ENCODE data around the gene GPR37.

Gene GPR37

GRCh38 chr7:124792002-124792401 is 26.4 kb upstream of the GPR37 start:
- no peak overlapping the region for H3K27ac Mint-ChIP-seq
- TF ChIP-seq, protein P1, sequence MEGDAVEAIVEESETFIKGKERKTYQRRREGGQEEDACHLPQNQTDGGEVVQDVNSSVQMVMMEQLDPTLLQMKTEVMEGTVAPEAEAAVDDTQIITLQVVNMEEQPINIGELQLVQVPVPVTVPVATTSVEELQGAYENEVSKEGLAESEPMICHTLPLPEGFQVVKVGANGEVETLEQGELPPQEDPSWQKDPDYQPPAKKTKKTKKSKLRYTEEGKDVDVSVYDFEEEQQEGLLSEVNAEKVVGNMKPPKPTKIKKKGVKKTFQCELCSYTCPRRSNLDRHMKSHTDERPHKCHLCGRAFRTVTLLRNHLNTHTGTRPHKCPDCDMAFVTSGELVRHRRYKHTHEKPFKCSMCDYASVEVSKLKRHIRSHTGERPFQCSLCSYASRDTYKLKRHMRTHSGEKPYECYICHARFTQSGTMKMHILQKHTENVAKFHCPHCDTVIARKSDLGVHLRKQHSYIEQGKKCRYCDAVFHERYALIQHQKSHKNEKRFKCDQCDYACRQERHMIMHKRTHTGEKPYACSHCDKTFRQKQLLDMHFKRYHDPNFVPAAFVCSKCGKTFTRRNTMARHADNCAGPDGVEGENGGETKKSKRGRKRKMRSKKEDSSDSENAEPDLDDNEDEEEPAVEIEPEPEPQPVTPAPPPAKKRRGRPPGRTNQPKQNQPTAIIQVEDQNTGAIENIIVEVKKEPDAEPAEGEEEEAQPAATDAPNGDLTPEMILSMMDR (IDR thresholded peaks at IDR 0.05), result no peak
- DNase-seq, result no peak
- H3K9me3 Mint-ChIP-seq, result peaks cover 8% of the 10 kb centered on the region
- no peak overlapping the region for H3K4me3 Mint-ChIP-seq
- no peaks in the 10 kb centered on the region for H3K4me1 Mint-ChIP-seq
- peaks cover 5% of the 10 kb centered on the region for H3K27me3 Mint-ChIP-seq (ENCODE audit: low read depth, poor library complexity)
- no peaks in the 10 kb centered on the region for H3K36me3 Mint-ChIP-seq (ENCODE audit: low read depth)

- no peaks in the 10 kb centered on the region for H3K4me1 Mint-ChIP-seq
- peaks cover 6% of the 10 kb centered on the region for H3K9me3 Mint-ChIP-seq
- TF ChIP-seq, protein P1 (IDR thresholded peaks at IDR 0.05), result no peak
- H3K27ac Mint-ChIP-seq, result no peak overlapping the region
- H3K36me3 Mint-ChIP-seq (ENCODE audit: low read depth), result no peaks in the 10 kb centered on the region
- H3K27me3 Mint-ChIP-seq (ENCODE audit: low read depth, poor library complexity), result peaks cover 5% of the 10 kb centered on the region
- no peak for DNase-seq
- H3K4me3 Mint-ChIP-seq, result no peak overlapping the region
Measured at GRCh38 chr7:124791426-124791825, 25.8 kb upstream of the GPR37 start.

- no peak for DNase-seq
- no peak overlapping the region for H3K4me3 Mint-ChIP-seq
- H3K27ac Mint-ChIP-seq, result no peak overlapping the region
- no peaks in the 10 kb centered on the region for H3K36me3 Mint-ChIP-seq (ENCODE audit: low read depth)
- no peaks in the 10 kb centered on the region for H3K9me3 Mint-ChIP-seq
- peaks cover 5% of the 10 kb centered on the region for H3K27me3 Mint-ChIP-seq (ENCODE audit: low read depth, poor library complexity)
- TF ChIP-seq, protein P1 (IDR thresholded peaks at IDR 0.05), result no peak
- peaks cover 4% of the 10 kb centered on the region for H3K4me1 Mint-ChIP-seq
Measured at GRCh38 chr7:124790645-124791044, 25.1 kb upstream of the GPR37 start.

DNA sequence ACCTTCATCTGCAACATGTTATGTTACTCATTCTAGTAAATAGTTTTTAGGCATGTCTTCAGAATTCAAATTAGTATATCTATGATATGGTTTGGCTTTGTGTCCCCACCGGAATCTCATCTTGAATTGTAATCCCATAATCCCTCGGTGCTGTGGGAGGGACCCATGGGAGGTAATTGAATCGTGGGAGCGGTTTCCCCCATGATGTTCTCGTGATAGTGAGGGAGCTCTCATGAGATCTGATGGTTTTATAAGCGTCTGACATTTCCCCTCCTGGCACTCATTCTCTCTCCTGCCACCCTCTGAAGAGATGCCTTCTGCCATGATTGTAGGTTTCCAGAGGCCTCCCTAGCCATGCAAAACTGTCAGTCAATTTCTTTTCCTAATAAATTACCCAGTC is 20.4 kb upstream of the GPR37 start:
- H3K9me3 Mint-ChIP-seq, result no peaks in the 10 kb centered on the region
- no peak overlapping the region for H3K4me3 Mint-ChIP-seq
- H3K4me1 Mint-ChIP-seq, result peaks cover 25% of the 10 kb centered on the region
- TF ChIP-seq, protein P1 (IDR thresholded peaks at IDR 0.05), result no peak
- H3K27me3 Mint-ChIP-seq (ENCODE audit: low read depth, poor library complexity), result no peaks in the 10 kb centered on the region
- no peaks in the 10 kb centered on the region for H3K36me3 Mint-ChIP-seq (ENCODE audit: low read depth)
- peak overlapping the region; percentile 36 for H3K27ac Mint-ChIP-seq
- no peak for DNase-seq

- Mint-ChIP-seq H3K27me3 (ENCODE audit: low read depth, poor library complexity) (no peaks in the 10 kb centered on the region), H3K9me3 (no peaks in the 10 kb centered on the region), H3K27ac (no peak overlapping the region), H3K4me1 (peaks cover 25% of the 10 kb centered on the region), H3K4me3 (no peak overlapping the region), H3K36me3 (ENCODE audit: low read depth) (no peaks in the 10 kb centered on the region)
- peak; percentile 60 for DNase-seq
- TF ChIP-seq, protein P1 (IDR thresholded peaks at IDR 0.05), result peak; percentile 77
Measured at GRCh38 chr7:124784879-124785818, 19.6 kb upstream of the GPR37 start.

- Mint-ChIP-seq H3K9me3 (no peaks in the 10 kb centered on the region), H3K36me3 (ENCODE audit: low read depth) (no peaks in the 10 kb centered on the region), H3K4me1 (peaks cover 25% of the 10 kb centered on the region), H3K27me3 (ENCODE audit: low read depth, poor library complexity) (no peaks in the 10 kb centered on the region), H3K27ac (no peak overlapping the region), H3K4me3 (no peak overlapping the region)
- DNase-seq, result no peak
- TF ChIP-seq, protein P1 (IDR thresholded peaks at IDR 0.05), result no peak
Measured at GRCh38 chr7:124783271-124783670, 17.7 kb upstream of the GPR37 start.

All from nephron progenitor cell (in vitro differentiated cells).